CD4-positive, alpha-beta T cell treated with Interferon gamma for 1 hour (primary cell): ENCODE measurements around the gene KCNMA1.

ENCODE experiments used
- DNase-seq: peaks from one replicate; pipeline ENCODE4 v3.0.0-alpha.2; 2020

Gene KCNMA1

DNA sequence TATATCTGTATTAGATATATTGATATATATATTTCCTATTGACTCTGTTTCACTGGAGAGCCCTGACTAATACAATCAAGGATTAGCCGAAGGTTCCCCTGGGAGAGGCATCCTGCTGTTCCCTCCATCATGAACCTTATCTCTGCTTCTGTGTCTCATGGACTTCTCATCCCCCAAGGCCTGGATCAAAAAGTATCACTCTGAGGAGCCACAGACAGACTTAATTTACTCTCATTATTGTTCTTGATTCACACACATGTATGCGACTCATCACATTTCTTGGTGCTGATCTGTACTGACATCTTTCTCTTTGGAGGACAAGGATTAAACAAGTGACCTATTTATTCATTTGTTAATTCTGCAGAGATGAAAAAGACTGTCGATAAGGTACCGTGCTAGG is 550.2 kb downstream of the KCNMA1 start:
- DNase-seq: no peak

- no peak for DNase-seq
These were observed 551.5 kb downstream of the KCNMA1 start for GRCh38 chr10:77086081-77086480.

- DNase-seq: no peak
These were observed 552.3 kb downstream of the KCNMA1 start for GRCh38 chr10:77085344-77085743.

DNA sequence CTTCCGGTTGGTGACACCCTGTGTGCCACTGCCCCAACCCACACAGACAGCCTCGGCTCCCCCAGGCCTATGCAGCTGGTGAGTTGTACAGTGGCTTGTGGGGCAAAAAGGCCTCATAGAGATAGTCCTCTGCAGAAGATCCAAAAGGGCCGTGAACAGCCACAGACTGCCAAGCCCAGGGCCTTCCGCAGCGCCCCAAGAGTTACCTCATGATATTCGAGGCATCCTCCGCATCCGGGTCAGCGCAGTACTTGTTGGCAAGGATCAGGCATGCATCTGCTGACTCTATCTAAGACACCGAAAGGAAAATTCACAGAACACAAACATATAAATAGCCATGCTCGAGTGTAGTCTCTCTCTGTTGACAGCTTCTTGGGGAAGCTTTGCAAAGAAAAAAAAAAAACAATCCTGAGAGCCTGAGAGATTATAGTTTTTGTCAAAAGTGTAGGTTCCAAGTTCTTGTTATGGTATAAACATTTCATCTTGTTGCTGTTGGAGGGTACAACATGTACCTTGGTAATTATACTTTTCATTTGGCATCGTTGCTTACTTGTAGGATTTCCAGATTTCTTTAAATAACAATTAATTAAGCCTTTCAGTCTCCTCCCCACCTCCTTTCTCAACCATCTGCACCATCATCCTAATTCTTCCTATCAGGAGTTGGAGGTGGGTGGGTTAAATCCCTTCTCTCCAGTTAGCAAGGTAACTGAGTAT is 553.0 kb downstream of the KCNMA1 start:
- no peak for DNase-seq

- DNase-seq: no peak
These were observed 554.9 kb downstream of the KCNMA1 start for GRCh38 chr10:77082601-77083252.

GRCh38 chr10:77081481-77081891 is 556.1 kb downstream of the KCNMA1 start:
- no peak for DNase-seq

DNA sequence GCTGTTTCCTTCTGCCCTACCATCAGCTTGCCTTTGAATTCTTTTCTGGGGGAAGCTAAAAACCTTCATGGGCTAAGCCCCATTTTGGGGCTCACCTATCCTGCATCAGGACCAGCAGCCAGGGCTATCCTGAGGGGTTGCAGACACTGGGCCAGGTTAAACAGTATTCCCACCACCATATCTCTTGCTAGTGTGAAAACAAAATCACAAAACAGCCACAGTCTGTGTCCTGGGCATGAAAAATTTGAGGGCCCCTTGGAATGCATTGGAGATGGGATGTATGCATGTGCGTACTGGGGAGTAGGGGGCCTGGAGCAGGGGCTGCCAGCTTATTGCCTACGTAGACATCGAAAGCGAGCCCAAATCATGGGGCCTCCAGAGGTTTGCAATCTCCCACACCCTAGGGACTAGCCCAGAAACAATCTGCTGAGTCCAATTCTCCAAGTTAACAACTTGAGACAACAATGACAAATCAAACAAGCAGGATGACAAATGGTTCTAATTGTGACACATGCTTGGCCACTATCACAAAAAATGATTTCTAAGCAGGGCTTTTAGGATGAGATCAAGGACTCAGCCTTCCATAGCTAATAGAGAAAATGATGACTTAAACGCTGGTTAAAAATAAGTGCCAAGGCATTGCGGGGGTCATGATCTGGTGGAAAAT is 557.1 kb downstream of the KCNMA1 start:
- DNase-seq: no peak

DNA sequence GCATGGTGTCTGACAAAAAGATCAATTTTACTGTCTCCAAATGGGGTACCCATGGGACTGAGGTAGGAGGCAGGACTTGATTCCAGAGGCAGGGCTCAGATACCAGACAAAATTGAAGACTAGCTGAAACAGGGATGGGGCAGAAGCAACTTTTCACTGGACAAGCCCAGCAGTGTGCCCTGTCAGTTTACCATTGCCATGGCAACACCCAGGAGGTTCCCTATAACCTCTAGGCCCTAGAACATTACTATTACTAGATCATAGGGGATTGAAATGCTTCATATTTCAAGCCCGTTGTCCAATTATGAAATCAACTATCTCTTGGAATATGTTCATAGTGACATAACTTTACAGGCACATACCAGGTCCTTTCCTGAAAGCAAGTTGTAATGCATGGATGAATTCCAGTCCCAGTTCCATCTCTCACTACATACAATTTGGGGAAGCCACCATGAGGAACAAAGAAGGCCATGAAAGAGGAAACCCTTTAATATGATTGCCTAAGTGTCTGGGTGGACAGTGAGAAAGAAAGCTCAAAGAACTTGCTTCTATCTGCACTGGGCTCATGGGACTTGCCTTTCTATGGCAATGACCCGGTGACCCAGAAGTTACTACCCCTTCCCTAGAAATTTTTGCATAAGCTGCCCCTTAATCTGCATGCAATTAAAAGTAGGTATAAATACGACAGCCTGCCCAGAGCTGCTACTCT is 557.9 kb downstream of the KCNMA1 start:
- DNase-seq: no peak

DNA sequence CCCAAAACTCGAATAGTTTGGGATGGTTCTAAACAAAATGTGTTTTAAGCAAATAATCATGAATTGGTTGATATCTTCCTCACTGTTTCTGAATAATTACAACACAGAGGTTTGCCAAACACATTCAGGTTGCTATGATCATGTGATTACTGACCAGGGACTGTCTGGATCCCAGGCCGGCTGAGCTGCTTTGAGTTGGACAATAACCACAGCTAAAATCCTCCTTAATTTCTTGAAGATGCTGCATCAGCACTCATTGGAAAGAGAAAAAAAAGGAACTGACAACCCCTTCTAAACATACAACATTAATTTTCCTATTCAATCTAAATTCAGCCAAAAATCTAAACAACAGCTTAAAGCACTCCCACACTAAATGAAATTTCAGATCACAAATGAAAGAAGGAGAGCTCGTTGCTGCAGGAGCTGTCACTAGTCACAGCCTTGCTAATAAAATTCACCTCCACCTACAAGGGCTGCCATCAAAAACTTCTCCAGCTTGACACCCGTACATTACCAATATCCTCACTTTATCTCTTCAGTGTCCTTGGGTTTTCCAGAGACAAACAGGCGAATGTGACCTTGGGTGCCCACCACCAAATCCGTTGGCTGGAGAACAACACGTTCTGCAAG is 560.2 kb downstream of the KCNMA1 start:
- DNase-seq: no peak

GRCh38 chr10:77075926-77076325 is 561.7 kb downstream of the KCNMA1 start:
- DNase-seq: no peak

DNA sequence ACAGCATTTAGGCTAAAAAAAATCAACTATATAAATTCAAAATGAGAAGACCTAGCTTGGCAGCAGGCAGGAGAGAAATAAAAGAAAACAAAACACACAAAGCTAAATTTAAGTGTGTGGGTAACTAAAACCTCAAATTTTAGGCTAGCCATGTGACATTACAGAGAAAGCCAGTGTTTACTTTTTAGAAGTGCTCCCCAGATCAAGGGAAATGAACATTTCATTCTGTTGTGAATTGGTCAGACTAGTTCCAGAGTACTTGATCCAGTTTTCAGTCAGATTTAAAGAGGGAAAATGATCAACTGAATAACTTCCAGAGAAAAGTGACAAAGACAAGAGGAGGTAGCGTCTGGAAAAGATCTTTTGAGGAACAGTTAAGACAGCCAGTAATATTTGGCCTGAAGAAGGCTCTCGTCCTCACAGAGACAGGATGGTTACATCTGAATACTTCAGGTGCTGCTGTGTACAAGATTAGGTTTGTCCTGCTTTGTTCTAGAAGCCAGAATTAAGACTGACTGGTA is 563.4 kb downstream of the KCNMA1 start:
- no peak for DNase-seq

DNA sequence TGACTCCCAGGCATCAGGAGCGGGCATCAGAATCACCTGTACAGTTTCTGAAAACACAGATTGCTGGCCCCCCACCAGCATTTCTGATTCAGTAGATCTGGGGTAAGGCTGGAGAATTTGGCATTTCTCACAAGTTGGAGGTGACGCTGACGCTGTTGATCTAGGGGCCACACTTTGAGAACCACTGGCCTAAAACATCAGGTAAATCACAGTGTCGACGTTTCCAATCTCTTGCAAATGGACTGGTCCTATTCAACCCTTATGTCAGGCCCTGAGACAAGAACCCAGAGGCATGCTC is 564.0 kb downstream of the KCNMA1 start:
- no peak for DNase-seq

GRCh38 chr10:77072836-77073662 is 564.6 kb downstream of the KCNMA1 start:
- no peak for DNase-seq

- DNase-seq: no peak
These were observed 565.2 kb downstream of the KCNMA1 start for GRCh38 chr10:77072361-77072835.

- no peak for DNase-seq
These were observed 565.7 kb downstream of the KCNMA1 start for GRCh38 chr10:77071956-77072355.

- no peak for DNase-seq
These were observed 566.6 kb downstream of the KCNMA1 start for GRCh38 chr10:77071001-77071511.

DNA sequence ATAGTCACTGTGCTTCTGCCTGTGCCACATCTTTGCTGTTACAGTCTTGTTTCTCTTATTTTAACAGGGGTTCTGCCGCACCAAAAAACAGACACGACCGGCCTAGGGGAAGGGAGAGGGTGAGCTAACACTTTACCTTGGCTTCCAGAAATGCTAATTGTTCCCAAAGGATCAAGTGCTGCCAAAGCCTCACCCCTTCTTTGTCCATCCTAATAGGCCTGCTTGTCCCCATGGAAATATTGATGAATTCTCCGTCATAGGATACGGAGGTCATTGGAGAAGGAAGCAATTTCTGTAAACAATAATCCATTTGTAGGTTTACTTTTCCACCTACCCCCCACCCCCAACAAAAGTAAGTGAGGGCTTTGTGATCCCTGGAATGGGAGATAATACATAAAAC is 567.3 kb downstream of the KCNMA1 start:
- no peak for DNase-seq

DNA sequence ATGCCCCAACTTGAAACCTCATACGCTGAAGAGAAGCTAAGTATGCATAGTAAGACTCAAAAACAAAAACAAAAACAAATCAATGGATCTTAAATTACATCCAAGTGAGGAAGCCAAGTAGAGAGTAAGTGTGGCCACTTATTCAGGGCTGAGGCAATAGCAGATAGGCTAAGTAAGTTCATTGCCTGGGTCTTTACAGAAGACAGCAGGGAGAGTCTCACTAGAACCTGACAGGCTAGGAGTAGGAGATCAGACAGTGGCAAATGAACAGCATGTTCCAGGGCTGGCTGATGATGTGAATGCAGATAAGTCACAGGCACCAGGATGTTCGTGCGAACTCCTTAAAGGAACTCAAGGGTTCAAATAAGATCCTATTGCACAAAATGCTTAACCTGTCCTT is 568.6 kb downstream of the KCNMA1 start:
- DNase-seq: no peak

DNA sequence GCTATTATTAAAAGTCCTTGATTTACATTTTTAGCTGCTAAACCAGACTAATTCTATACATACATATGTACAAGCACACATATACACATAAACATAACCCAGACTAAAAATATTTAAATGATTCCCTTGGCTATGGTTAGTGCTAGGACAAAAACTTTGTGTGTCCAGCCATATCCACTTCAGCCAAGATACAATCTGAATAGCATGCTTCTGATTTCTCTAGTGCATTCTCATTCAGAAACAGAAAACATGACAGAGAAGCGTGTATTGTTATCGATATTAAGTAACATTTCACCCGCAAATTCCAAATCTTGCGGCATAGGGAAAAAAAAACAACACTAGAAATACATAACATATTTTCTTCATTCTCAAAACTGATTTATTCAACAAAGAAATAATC is 569.3 kb downstream of the KCNMA1 start:
- no peak for DNase-seq

DNA sequence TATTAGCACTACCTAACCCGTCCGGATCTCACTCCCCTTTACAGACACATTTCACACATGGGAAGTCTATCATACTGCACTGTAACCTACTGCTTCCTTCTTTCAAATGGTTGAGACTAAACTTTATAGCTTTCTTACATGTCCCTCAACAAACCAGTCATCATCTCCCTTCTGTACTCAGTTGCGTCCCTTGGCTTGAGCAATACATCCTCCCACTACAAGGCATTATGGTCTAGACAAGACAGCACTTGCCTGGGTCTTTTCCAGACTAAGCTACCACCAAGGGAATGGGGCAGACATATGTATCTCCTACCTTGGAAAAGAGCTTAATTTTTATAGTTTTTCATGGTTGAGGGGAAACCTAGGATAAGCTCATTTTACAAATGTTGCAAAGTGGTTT is 575.2 kb downstream of the KCNMA1 start:
- no peak for DNase-seq

DNA sequence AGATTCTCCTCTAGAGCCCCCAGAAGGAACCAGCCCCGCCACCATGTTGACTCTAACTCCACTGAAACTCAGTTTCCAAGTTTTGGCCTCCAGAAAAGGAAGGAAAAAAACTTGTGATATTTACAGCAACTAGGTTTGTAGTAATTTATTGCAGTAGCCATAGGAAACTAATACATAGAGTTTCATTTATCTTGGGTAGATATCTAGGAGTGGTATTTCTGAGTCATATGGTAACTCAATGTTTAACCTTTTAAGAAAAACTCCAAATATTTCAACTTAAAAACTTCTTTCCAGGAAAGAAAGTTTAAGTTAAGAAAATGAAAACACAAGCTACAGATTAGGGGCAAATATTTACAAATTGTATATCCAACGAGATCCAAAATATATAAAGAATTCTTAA is 576.7 kb downstream of the KCNMA1 start:
- no peak for DNase-seq

GRCh38 chr10:77056650-77057049 is 581.0 kb downstream of the KCNMA1 start:
- DNase-seq: no peak
